ENCODE measurements around the gene TLE4.
"Not testable (repeated sequence)": the region's sequence is repeated elsewhere in the genome, so short reads cannot be mapped to it uniquely, and the experiment has no call there.

The TLE4 gene

GRCh38 chr9:79571309-79572031 is at the start of gene TLE4:
Gene TLE4 (plus strand): TSS chr9:79571965. CDS start chr9:79572791, 826 bp downstream.
- Histone ChIP-seq H3K4me1 (ENCODE audit: insufficient read depth, low read length) (peaks cover 10% of the 10 kb centered on the region), H3K9ac (ENCODE audit: low read depth, low read length) (peak within 1 kb of the TSS; percentile 85), H3K9me3 (ENCODE audit: control insufficient read depth, insufficient read depth, low read length) (peaks cover 7% of the 10 kb centered on the region; the same call in 1 of the 2 replicates), H3K36me3 (ENCODE audit: insufficient read depth, low read length) (no peaks in the 10 kb centered on the region)

GRCh38 chr9:79522793-79523192 is 49.0 kb upstream of the TLE4 start:
- Histone ChIP-seq H3K36me3 (ENCODE audit: insufficient read depth, low read length) (no peaks in the 10 kb centered on the region), H3K9ac (ENCODE audit: low read depth, low read length) (no peak overlapping the region), H3K4me1 (ENCODE audit: insufficient read depth, low read length) (no peaks in the 10 kb centered on the region), H3K9me3 (ENCODE audit: control insufficient read depth, insufficient read depth, low read length) (no peaks in the 10 kb centered on the region; the same call in 1 of the 2 replicates)

DNA sequence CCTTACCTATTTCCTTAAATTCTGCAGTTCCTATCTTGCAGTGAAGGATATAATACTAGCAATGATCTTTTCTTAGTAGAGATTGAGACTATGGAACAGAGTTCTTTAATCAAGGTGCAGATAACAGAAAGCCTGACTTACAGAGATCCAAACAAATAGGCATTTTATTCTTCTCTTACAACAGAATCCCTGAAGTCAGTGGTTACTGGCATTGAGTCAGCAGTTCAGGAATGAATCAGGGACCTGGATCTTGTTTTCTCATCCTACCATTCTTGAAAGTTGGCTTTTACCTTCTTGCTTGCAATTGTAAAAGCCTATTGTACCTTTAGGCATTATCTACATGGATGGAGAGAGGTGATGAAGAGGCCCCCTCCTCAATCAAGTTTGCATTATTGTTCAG is 47.5 kb upstream of the TLE4 start:
- no peaks in the 10 kb centered on the region for H3K36me3 ChIP-seq (ENCODE audit: insufficient read depth, low read length)
- no peaks in the 10 kb centered on the region for H3K4me1 ChIP-seq (ENCODE audit: insufficient read depth, low read length)
- H3K9ac ChIP-seq (ENCODE audit: low read depth, low read length) = no peak overlapping the region
- H3K9me3 ChIP-seq (ENCODE audit: control insufficient read depth, insufficient read depth, low read length) = no peaks in the 10 kb centered on the region; the same call in 1 of the 2 replicates

DNA sequence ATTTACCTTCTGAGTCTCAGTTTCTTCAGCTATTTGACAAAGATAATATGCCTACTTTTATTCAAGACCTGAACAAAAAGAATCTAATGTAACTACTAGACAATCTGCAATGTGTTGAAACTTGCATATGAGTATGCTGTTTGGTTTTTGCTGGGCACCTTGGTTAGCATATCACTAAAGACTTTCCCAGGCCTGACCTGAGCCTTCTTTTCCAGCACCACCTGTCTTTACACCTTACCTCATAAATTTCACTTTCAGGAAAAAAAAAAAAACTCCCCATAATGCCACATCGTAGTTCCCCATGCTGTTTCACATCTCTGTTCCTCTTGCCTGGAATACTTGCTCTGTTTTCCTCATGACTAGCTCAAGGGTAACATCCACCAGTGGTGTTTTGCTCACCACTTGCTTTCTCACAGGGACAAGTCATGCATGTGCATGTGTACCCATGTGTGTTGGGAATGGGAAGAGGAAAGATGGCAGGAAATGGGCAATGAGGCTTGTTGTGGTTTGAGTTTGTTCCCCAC is 45.6 kb upstream of the TLE4 start:
- no peaks in the 10 kb centered on the region for H3K36me3 ChIP-seq (ENCODE audit: insufficient read depth, low read length)
- no peak overlapping the region for H3K9ac ChIP-seq (ENCODE audit: low read depth, low read length)
- H3K4me1 ChIP-seq (ENCODE audit: insufficient read depth, low read length) = no peaks in the 10 kb centered on the region
- H3K9me3 ChIP-seq (ENCODE audit: control insufficient read depth, insufficient read depth, low read length) = no peaks in the 10 kb centered on the region; the same call in 1 of the 2 replicates

GRCh38 chr9:79535534-79535933 is 36.2 kb upstream of the TLE4 start:
- Histone ChIP-seq H3K9ac (ENCODE audit: low read depth, low read length) (no peak overlapping the region), H3K36me3 (ENCODE audit: insufficient read depth, low read length) (no peaks in the 10 kb centered on the region)

DNA sequence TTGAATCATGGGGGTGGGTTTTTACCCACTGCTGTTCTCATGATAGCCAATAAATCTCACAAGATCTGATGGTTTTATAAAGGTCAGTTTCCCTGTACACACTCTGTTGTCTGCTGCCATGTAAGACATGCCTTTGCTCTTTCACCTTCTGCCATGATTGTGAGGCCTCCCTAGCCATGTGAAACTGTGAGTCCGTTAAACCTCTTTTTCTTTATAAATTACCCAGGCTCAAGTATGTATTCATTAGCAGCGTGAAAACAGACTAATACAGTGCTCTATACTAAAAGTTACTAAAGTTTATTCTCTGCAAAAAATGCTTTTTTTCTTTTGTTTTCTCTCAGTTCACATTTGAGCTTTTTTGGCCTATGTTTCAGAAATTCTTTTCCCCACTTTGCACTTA is 33.9 kb upstream of the TLE4 start:
- no peaks in the 10 kb centered on the region for H3K36me3 ChIP-seq (ENCODE audit: insufficient read depth, low read length)
- peaks cover 5% of the 10 kb centered on the region; the same call in 1 of the 2 replicates for H3K9me3 ChIP-seq (ENCODE audit: control insufficient read depth, insufficient read depth, low read length)
- no peaks in the 10 kb centered on the region for H3K4me1 ChIP-seq (ENCODE audit: insufficient read depth, low read length)
- H3K9ac ChIP-seq (ENCODE audit: low read depth, low read length) = no peak overlapping the region

More at GRCh38 chr9:79535534-79535933, 36.2 kb upstream of the TLE4 start:
- peaks cover 5% of the 10 kb centered on the region; the same call in 1 of the 2 replicates for H3K9me3 ChIP-seq (ENCODE audit: control insufficient read depth, insufficient read depth, low read length)
- no peaks in the 10 kb centered on the region for H3K4me1 ChIP-seq (ENCODE audit: insufficient read depth, low read length)

DNA sequence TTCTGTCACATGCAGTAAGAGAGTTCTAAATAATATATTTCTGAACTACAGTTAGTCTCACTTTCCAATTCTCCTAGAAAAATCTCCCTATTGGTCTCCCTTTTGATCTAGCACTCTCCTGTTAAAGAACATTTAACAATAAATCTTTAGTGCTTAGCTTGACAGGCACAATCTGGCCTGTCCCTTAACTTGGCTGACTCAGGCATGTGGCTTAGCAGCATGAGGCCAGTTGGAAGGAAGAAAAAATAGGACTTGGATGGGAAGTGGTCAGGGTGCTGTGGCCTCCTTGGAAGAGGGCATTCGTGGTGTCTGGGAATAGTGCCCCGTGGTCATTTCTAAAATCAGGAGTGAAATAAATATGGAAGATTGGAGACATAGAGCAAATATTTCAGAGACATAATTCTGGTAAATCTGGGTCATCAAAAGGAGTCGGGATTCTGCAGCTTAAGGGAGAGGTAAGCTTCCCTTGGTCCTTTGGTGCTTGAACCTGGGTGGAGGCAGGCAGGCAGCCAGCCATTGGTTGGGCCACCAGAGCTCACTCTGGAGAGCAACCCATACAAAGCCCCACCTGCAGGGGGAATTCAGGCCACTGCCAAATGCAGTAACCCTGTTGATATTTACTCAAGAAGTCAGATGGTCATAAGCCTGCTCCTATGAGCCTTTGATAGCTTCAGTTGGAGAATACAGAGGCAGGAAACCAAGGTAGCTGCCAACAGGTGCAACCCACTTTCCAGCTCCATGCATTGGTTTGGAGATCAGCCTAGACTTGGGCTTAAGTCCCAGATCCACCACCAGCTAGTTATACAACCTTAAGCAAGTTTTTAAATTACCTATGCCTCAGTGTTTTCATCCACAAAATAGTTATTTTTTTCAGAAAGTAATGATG is 28.8 kb upstream of the TLE4 start:
- Histone ChIP-seq H3K9ac (ENCODE audit: low read depth, low read length) (no peak overlapping the region), H3K36me3 (ENCODE audit: insufficient read depth, low read length) (no peaks in the 10 kb centered on the region), H3K4me1 (ENCODE audit: insufficient read depth, low read length) (no peaks in the 10 kb centered on the region), H3K9me3 (ENCODE audit: control insufficient read depth, insufficient read depth, low read length) (no peaks in the 10 kb centered on the region; the same call in 1 of the 2 replicates)

DNA sequence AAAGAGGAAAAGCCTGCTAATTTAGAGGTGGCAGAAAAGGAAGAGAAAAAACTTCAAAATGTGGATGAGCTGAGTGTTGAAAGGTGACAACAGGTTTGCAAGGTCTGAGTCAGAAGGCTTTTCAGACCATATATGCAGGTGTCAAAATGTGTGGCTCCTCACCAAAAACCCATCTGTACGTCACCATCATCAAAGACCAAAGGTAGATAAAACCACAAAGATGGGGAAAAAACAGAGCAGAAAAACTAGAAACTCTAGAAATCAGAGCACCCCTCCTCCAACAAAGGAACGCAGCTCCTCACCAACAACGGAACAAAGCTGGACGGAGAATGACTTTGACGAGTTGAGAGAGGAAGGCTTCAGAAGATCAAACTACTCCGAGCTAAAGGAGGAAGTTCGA is 27.4 kb upstream of the TLE4 start:
- H3K9ac ChIP-seq (ENCODE audit: low read depth, low read length); H3K4me1 ChIP-seq (ENCODE audit: insufficient read depth, low read length); H3K36me3 ChIP-seq (ENCODE audit: insufficient read depth, low read length); H3K9me3 ChIP-seq (ENCODE audit: control insufficient read depth, insufficient read depth, low read length): not testable (repeated sequence)

DNA sequence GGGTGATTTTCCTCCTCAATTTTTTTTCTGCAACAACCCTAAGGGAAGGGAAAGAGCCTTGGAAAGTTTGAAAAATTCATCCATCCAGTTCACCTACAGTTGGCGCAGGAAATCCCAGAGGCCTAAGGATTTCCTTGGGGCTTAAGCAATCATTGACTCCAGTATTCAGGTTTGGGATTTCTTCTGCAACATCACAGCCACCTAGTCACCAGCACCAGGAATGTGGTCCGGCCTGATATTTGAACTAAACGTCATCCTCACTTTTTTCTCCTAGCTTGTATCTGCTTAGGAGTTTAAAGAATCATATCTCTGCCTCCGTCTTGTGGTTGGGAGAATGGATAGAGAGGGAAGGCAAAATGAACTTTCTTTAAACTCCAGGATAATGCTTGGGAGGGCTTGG is 20.2 kb upstream of the TLE4 start:
- Histone ChIP-seq H3K9me3 (ENCODE audit: control insufficient read depth, insufficient read depth, low read length) (no peaks in the 10 kb centered on the region; the same call in 1 of the 2 replicates), H3K36me3 (ENCODE audit: insufficient read depth, low read length) (no peaks in the 10 kb centered on the region), H3K4me1 (ENCODE audit: insufficient read depth, low read length) (no peaks in the 10 kb centered on the region), H3K9ac (ENCODE audit: low read depth, low read length) (no peak overlapping the region)

- no peaks in the 10 kb centered on the region for H3K4me1 ChIP-seq (ENCODE audit: insufficient read depth, low read length)
- H3K36me3 ChIP-seq (ENCODE audit: insufficient read depth, low read length) = no peaks in the 10 kb centered on the region
- H3K9me3 ChIP-seq (ENCODE audit: control insufficient read depth, insufficient read depth, low read length) = no peaks in the 10 kb centered on the region; the same call in 1 of the 2 replicates
These were observed 19.8 kb upstream of the TLE4 start for GRCh38 chr9:79551994-79552393.

GRCh38 chr9:79555474-79556089 is 16.2 kb upstream of the TLE4 start:
- H3K9me3 ChIP-seq (ENCODE audit: control insufficient read depth, insufficient read depth, low read length) = no peaks in the 10 kb centered on the region; the same call in 1 of the 2 replicates
- H3K36me3 ChIP-seq (ENCODE audit: insufficient read depth, low read length) = no peaks in the 10 kb centered on the region
- H3K9ac ChIP-seq (ENCODE audit: low read depth, low read length) = no peak overlapping the region
- no peaks in the 10 kb centered on the region for H3K4me1 ChIP-seq (ENCODE audit: insufficient read depth, low read length)

More at GRCh38 chr9:79551994-79552393, 19.8 kb upstream of the TLE4 start:
- H3K9ac ChIP-seq (ENCODE audit: low read depth, low read length) = no peak overlapping the region

DNA sequence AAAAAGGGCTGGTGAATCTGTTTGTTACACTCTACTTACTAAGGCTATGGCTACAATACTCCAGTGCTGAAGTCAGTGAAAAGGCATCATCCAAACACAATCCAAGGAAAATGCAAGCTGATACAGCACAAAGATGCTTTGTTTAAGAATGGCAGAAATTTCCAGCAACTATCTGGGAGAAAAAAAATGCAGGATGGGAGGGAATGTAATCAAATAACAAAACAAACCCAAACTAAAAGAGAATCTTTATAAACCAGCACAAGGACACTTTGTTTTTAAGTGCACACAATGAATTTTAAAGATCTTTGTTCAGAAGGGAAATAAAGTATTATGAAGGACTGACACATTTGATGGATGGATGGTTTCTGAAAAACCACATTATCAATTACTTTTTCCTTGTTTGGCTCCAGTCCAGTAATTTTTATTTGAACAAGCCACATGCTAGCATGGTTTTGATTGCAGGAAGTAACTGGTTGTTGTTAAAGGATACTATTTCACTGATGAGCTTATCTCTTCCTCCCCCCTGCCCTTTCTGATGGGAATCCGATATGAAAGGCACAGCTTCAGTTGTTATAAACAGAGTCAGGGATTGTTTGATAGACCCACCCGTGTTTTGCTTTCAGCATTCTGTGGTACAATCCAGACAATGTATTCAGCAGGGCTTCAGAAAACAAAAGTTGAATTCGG is 12.1 kb upstream of the TLE4 start:
- no peaks in the 10 kb centered on the region for H3K36me3 ChIP-seq (ENCODE audit: insufficient read depth, low read length)
- no peak overlapping the region for H3K9ac ChIP-seq (ENCODE audit: low read depth, low read length)
- H3K9me3 ChIP-seq (ENCODE audit: control insufficient read depth, insufficient read depth, low read length) = no peaks in the 10 kb centered on the region
- no peaks in the 10 kb centered on the region for H3K4me1 ChIP-seq (ENCODE audit: insufficient read depth, low read length)

- no peaks in the 10 kb centered on the region for H3K36me3 ChIP-seq (ENCODE audit: insufficient read depth, low read length)
- H3K9ac ChIP-seq (ENCODE audit: low read depth, low read length) = no peak overlapping the region
- no peaks in the 10 kb centered on the region for H3K4me1 ChIP-seq (ENCODE audit: insufficient read depth, low read length)
- H3K9me3 ChIP-seq (ENCODE audit: control insufficient read depth, insufficient read depth, low read length) = peaks cover 6% of the 10 kb centered on the region
These were observed 8.9 kb upstream of the TLE4 start for GRCh38 chr9:79562749-79563386.
